GM12875 (cell line): ENCODE results near the gene CTAGE1.

Experiments
- H3K4me3 ChIP-seq: one replicate; pipeline ENCODE4 v1.5.1; 2011; ENCODE audit warnings: low read depth, low read length, control low read depth
- CTCF ChIP-seq: IDR thresholded peaks from 2 replicates; pipeline ENCODE4 v1.5.1; 2011; ENCODE audit warnings: low read depth, mild to moderate bottlenecking, control low read depth, inconsistent platforms, low read length, moderate library complexity, borderline replicate concordance; ENCODE audit not compliant: insufficient read depth

CTAGE1 gene

GRCh38 chr18:22424565-22424963 lies 6.8 kb upstream of the CTAGE1 start:
- TF ChIP-seq CTCF = no peak
- H3K4me3 ChIP-seq = no peak overlapping the region

GRCh38 chr18:22423878-22424564 lies 6.3 kb upstream of the CTAGE1 start:
- no peak for TF ChIP-seq CTCF
- H3K4me3 ChIP-seq = no peak overlapping the region

- no peak for TF ChIP-seq CTCF
- H3K4me3 ChIP-seq = no peak overlapping the region
Measured at GRCh38 chr18:22422909-22423548, 5.3 kb upstream of the CTAGE1 start.

GRCh38 chr18:22420652-22421051 lies 2.9 kb upstream of the CTAGE1 start:
- H3K4me3 ChIP-seq = no peak overlapping the region
- no peak for TF ChIP-seq CTCF

- no peak for TF ChIP-seq CTCF
- H3K4me3 ChIP-seq = no peak overlapping the region
Measured at GRCh38 chr18:22412176-22412911, 5.4 kb downstream of the CTAGE1 start.

GRCh38 chr18:22411446-22411845 lies 6.3 kb downstream of the CTAGE1 start:
- H3K4me3 ChIP-seq = no peak overlapping the region
- TF ChIP-seq CTCF = no peak
